SK-N-SH (cell line): Measurements from ENCODE around the gene HOXD13. TPM values are rescaled to one million over a fixed set of nuclear protein-coding genes. Genes with fewer than 3 reads are reported as not detected.

Experiments used
- CTCF ChIA-PET: fragments of 300-600, 350-600 bp; formaldehyde crosslinking; extraction: SDS; loops from one replicate; lab custom pipeline; 2021; lab: Yijun Ruan, JAX
- POLR2A ChIA-PET: fragments of 350-600 bp; sonication (Branson Sonifier 250); formaldehyde crosslinking; extraction: SDS; loops from one replicate; lab custom pipeline; 2020; ENCODE audit warnings: antibody characterized with exemption, inconsistent platforms; lab: Yijun Ruan, JAX
- DNase-seq: peaks from one replicate; pipeline ENCODE4 v3.0.0; 2012
- H2AFZ ChIP-seq: fragments of 200-600 bp; sonication (generic); 2 replicates; pipeline ENCODE4 v1.8.1; 2016; ENCODE audit warnings: antibody characterized with exemption, mild to moderate bottlenecking, low read depth
- H3F3A ChIP-seq: fragments of 200-600 bp; sonication (generic); replicated peaks from 2 replicates; pipeline ENCODE3; 2016; ENCODE audit warnings: antibody characterized with exemption, mild to moderate bottlenecking; ENCODE audit not compliant: insufficient read depth
- H3K27ac ChIP-seq, 2 experiments: fragments of 200-500 bp in 1 of 2; fragments of 200-600 bp in 1 of 2; sonication (Bioruptor generic) in 1 of 2; sonication (generic), shearing (Covaris generic) in 1 of 2; 2 replicates each; pipeline versions ENCODE4 v1.5.1 to v1.6.1; 2014 to 2016; ENCODE audit warnings: low read depth in 2 of 2, inconsistent platforms in 1 of 2, low read length in 1 of 2, mild to moderate bottlenecking in 1 of 2, mixed read lengths in 1 of 2
- H3K27me3 ChIP-seq: fragments of 200-600 bp; sonication (generic), shearing (Covaris generic); 2 replicates; pipeline ENCODE4 v1.6.1; 2016; ENCODE audit warnings: mixed run types; ENCODE audit not compliant: insufficient read depth
- H3K36me3 ChIP-seq, 2 experiments: fragments of 200-500 bp in 1 of 2; fragments of 200-600 bp in 1 of 2; sonication (Bioruptor generic) in 1 of 2; sonication (generic) in 1 of 2; replicated peaks in 1 of 2; 2 replicates each; pipeline versions ENCODE3 to v1.5.1; 2014 to 2016; ENCODE audit warnings: low read length in 1 of 2, mild to moderate bottlenecking in 1 of 2; ENCODE audit not compliant: insufficient read depth in 2 of 2, control insufficient read depth in 1 of 2
- H3K4me1 ChIP-seq, 2 experiments: fragments of 200-500 bp in 1 of 2; fragments of 200-600 bp in 1 of 2; sonication (Bioruptor generic) in 1 of 2; sonication (generic), shearing (Covaris generic) in 1 of 2; 2 replicates each; pipeline versions ENCODE4 v1.5.1 to v1.6.1; 2014 to 2016; ENCODE audit warnings: low read depth in 1 of 2, low read length in 1 of 2, mixed run types in 1 of 2; ENCODE audit not compliant: insufficient read depth in 2 of 2, control insufficient read depth in 1 of 2
- H3K4me2 ChIP-seq: fragments of 200-600 bp; sonication (generic), shearing (Covaris generic); 2 replicates; pipeline ENCODE4 v1.6.1; 2017; ENCODE audit warnings: mixed run types
- H3K4me3 ChIP-seq, 2 experiments: fragments of 200-500 bp in 1 of 2; fragments of 200-600 bp in 1 of 2; sonication (Bioruptor generic) in 1 of 2; sonication (generic), shearing (Covaris generic) in 1 of 2; 2 replicates each; pipeline versions ENCODE4 v1.5.1 to v1.8.1; 2014 to 2016; ENCODE audit warnings: low read depth in 2 of 2, inconsistent platforms in 1 of 2, low read length in 1 of 2, mild to moderate bottlenecking in 1 of 2, mixed read lengths in 1 of 2, moderate library complexity in 1 of 2
- H3K79me2 ChIP-seq: fragments of 200-600 bp; sonication (generic); 2 replicates; pipeline ENCODE4 v1.8.1; 2017; ENCODE audit warnings: mild to moderate bottlenecking; ENCODE audit not compliant: insufficient read depth
- H3K9ac ChIP-seq: fragments of 200-600 bp; sonication (generic); 2 replicates; pipeline ENCODE4 v1.6.1; 2017; ENCODE audit warnings: mixed run types
- H3K9me2 ChIP-seq: fragments of 200-600 bp; sonication (generic); 2 replicates; pipeline ENCODE4 v1.6.1; 2017; ENCODE audit warnings: mixed run types
- H3K9me3 ChIP-seq: fragments of 200-600 bp; sonication (generic); 2 replicates; pipeline ENCODE4 v1.6.1; 2017; ENCODE audit warnings: mixed run types, mild to moderate bottlenecking, moderate library complexity
- H4K20me1 ChIP-seq: fragments of 200-600 bp; sonication (generic); 2 replicates; pipeline ENCODE4 v1.6.1; 2017; ENCODE audit warnings: mild to moderate bottlenecking, mixed run types; ENCODE audit not compliant: insufficient read depth
- ELF1 ChIP-seq: IDR thresholded peaks from 2 replicates; pipeline ENCODE4 v1.4.0; 2012
- EP300 ChIP-seq, 2 experiments: IDR thresholded peaks; 2 replicates each; pipeline versions ENCODE4 v1.4.0 to v1.6.1; 2012; ENCODE audit warnings: borderline replicate concordance in 1 of 2, low read depth in 1 of 2, low read length in 1 of 2
- EZH2phosphoT487 ChIP-seq: fragments of 200-600 bp; sonication (generic); IDR thresholded peaks from 2 replicates; pipeline ENCODE4 v1.6.1; 2017; ENCODE audit warnings: low read depth, mixed run types, mild to moderate bottlenecking, antibody characterized with exemption, moderate library complexity, borderline replicate concordance
- FOXJ3 ChIP-seq: sonication (generic); formaldehyde crosslinking; IDR thresholded peaks from 2 replicates; pipeline ENCODE4 v1.5.1; 2020; ENCODE audit warnings: mild to moderate bottlenecking, missing genetic modification reagents
- FOXM1 ChIP-seq: IDR thresholded peaks from 2 replicates; pipeline ENCODE4 v1.4.0; 2012; ENCODE audit warnings: low read depth, mild to moderate bottlenecking
- GABPA ChIP-seq: IDR thresholded peaks from 2 replicates; pipeline ENCODE4 v1.4.0; 2012; ENCODE audit warnings: low read depth, mild to moderate bottlenecking
- GATA2 ChIP-seq: sonication (generic); formaldehyde crosslinking; IDR thresholded peaks from 2 replicates; pipeline ENCODE4 v1.5.0; 2020; ENCODE audit warnings: mild to moderate bottlenecking, missing genetic modification reagents
- IRF3 ChIP-seq: fragments of 150-350 bp; IDR thresholded peaks from 2 replicates; pipeline ENCODE4 v1.6.1; 2016; ENCODE audit warnings: mild to moderate bottlenecking, low read depth, low read length
- MEF2A ChIP-seq: IDR thresholded peaks from 2 replicates; pipeline ENCODE4 v1.4.0; 2012; ENCODE audit warnings: low read depth, borderline replicate concordance
- MXI1 ChIP-seq: IDR thresholded peaks from 2 replicates; pipeline ENCODE4 v1.6.1; 2012; ENCODE audit warnings: mild to moderate bottlenecking, low read depth, low read length, improper control_type of control experiment
- NFIC ChIP-seq: IDR thresholded peaks from 2 replicates; pipeline ENCODE4 v1.4.0; 2012; ENCODE audit warnings: borderline replicate concordance
- NRF1 ChIP-seq: IDR thresholded peaks from 2 replicates; pipeline ENCODE4 v1.6.1; 2012; ENCODE audit warnings: low read depth, mild to moderate bottlenecking, low read length
- POLR2AphosphoS5 ChIP-seq: IDR thresholded peaks from 2 replicates; pipeline ENCODE4 v1.6.1; 2012; ENCODE audit warnings: low read depth, low read length
- RAD21 ChIP-seq: IDR thresholded peaks from 2 replicates; pipeline ENCODE4 v1.6.1; 2012; ENCODE audit warnings: mild to moderate bottlenecking, low read length
- RCOR1 ChIP-seq: fragments of 150-350 bp; IDR thresholded peaks from 2 replicates; pipeline ENCODE4 v1.6.1; 2017; ENCODE audit warnings: antibody characterized with exemption, low read length
- RFX5 ChIP-seq: IDR thresholded peaks from 2 replicates; pipeline ENCODE4 v1.6.1; 2012; ENCODE audit warnings: mild to moderate bottlenecking, improper control_type of control experiment, low read length
- RXRA ChIP-seq: IDR thresholded peaks from 2 replicates; pipeline ENCODE4 v1.4.0; 2012; ENCODE audit warnings: low read depth, mild to moderate bottlenecking, borderline replicate concordance
- SIN3A ChIP-seq: IDR thresholded peaks from 2 replicates; pipeline ENCODE4 v1.6.1; 2012; ENCODE audit warnings: low read depth, mild to moderate bottlenecking, low read length, moderate library complexity, borderline replicate concordance
- SMC3 ChIP-seq: IDR thresholded peaks from 2 replicates; pipeline ENCODE4 v1.6.1; 2012; ENCODE audit warnings: low read depth, low read length, improper control_type of control experiment
- TAF1 ChIP-seq: IDR thresholded peaks from 2 replicates; pipeline ENCODE4 v1.6.1; 2012; ENCODE audit warnings: low read depth, mild to moderate bottlenecking, low read length, moderate library complexity, borderline replicate concordance
- TCF12 ChIP-seq: IDR thresholded peaks from 2 replicates; pipeline ENCODE4 v1.4.0; 2012
- TEAD4 ChIP-seq: IDR thresholded peaks from 2 replicates; pipeline ENCODE4 v1.4.0; 2012; ENCODE audit warnings: mild to moderate bottlenecking, borderline replicate concordance; ENCODE audit not compliant: insufficient read depth
- YY1 ChIP-seq: IDR thresholded peaks from 2 replicates; pipeline ENCODE4 v1.4.0; 2012; ENCODE audit warnings: low read depth, mild to moderate bottlenecking
- WGBS: methylation state at CpG from one replicate; pipeline ENCODE4 v1.1.6; 2017; ENCODE audit warnings: low lambda C conversion rate; 5-methylcytosine and 5-hydroxymethylcytosine counted together
- polyA plus RNA-seq, 3 experiments: library from polyadenylated mRNA; depleted of rRNA; stranded (reverse); fragments of >200 nt; gene quantifications; 2 replicates each; pipeline ENCODE4 v1.2.3, GENCODE V29; 2012
- TF ChIP-seq, protein P1 (sequence below): IDR thresholded peaks from 2 replicates; pipeline ENCODE4 v1.6.1; 2012; ENCODE audit warnings: mild to moderate bottlenecking, low read depth, low read length, moderate library complexity
- TF ChIP-seq, protein P2 (sequence below): IDR thresholded peaks from 2 replicates; pipeline ENCODE4 v1.4.0; 2012; ENCODE audit warnings: low read depth, borderline replicate concordance
- TF ChIP-seq, protein P3 (sequence below): IDR thresholded peaks from 2 replicates; pipeline ENCODE4 v1.4.0; 2012; ENCODE audit warnings: low read depth

The HOXD13 gene
- polyA plus RNA-seq, 1 of the 3 experiments (the other 2 are of a cell fraction) = not detected

DNA sequence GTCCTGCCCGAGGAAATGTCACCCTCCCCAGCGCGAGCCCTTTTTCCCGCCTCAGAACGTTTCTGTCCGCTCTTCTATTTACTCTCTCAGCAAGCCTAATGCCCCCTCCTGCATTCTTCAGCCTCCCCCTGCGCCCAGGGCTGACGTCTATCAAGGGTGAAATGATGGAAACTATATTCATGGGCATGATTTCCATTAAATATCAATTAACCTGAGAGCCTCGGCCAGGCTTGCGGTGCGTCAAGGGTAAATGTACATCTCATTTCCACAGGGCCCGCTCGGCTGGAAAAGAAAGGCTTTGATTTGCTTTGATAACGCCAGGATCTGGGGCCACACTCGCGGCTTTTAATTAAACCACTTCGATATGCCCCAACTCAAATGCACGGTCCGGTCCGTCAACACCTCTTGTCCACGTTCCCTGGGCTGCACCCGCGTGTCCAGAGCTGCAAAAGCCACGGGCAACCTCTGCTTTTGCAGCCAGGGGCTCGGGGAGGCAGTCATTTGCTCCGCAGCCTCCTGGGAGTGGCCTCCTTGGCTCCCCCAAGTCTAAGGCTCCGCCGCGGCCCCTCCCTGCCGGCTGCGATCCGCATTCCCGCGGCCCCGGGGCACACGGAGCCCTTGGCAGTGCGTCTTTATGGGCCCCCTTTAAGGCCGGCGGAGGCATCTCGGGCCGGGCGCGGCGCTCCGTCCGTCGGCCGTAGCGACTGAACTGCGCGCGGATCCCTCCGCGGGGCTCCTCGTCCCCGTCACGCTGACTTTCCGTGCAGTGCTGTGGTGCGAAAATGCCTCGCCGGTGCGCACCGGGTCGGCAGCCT lies 36.7 kb downstream of the HOXD13 start, which contains the start of gene HOXD8:
TSS of gene HOXD8 (plus strand) at position 724 of the 815 bp plus-strand sequence. CDS start 662 bp downstream, outside the sequence.
- Histone ChIP-seq H4K20me1 (no peaks in the 10 kb centered on the region), H3K27ac (peak within 1 kb of the TSS; percentile 62 to 63), H3K9ac (peak within 1 kb of the TSS; percentile 66), H2AFZ (peak within 1 kb of the TSS; percentile 53), H3F3A (peaks cover 13% of the 10 kb centered on the region), H3K9me2 (no peaks in the 10 kb centered on the region), H3K4me2 (peak within 1 kb of the TSS; percentile 85), H3K27me3 (no peaks in the 10 kb centered on the region), H3K9me3 (no peaks in the 10 kb centered on the region), H3K4me1 (peaks cover 19 to 30% of the 10 kb centered on the region in 2 experiments; a peak in 3 of 4 replicates), H3K4me3 (peak within 1 kb of the TSS; percentile 69), H3K36me3 (no peaks in the 10 kb centered on the region), H3K79me2 (peaks cover 10% of the 10 kb centered on the region)
- DNase-seq = peak; percentile 88
- ChIA-PET CTCF (interaction anchor here (0.9 to 26.1 kb wide), 7 partner anchors 9 to 1020 kb away, joined by 3 to 1047 read pairs (median 111); partner anchors contain the start of gene HOXD10), POLR2A (interaction anchor here (1.6 to 6.3 kb wide), 4 partner anchors 326 to 509 kb away, joined by 7 to 45 read pairs (median 24); no protein-coding TSS in a partner anchor)
- 49% methylated on average over 31 of the region's 64 CpGs for WGBS
- TF ChIP-seq TEAD4 (peak; percentile 48; the same call in 1 of the 2 replicates), TAF1 (peak; percentile 85), RXRA (no peak), SIN3A (peak; percentile 66; the same call in 1 of the 2 replicates), GABPA (no peak), NFIC (peak; percentile 60), POLR2AphosphoS5 (peak; percentile 47), RAD21 (no peak), TCF12 (peak; percentile 16; the same call in 1 of the 2 replicates), ELF1 (no peak), GATA2 (peak; percentile 28; the same call in 1 of the 2 replicates), MEF2A (peak; percentile 36; the same call in 1 of the 2 replicates), FOXJ3 (CRISPR knock-in tag) (peak; percentile 48; the same call in 1 of the 2 replicates), YY1 (0 out of 2 replicates have a peak, but pooled peaks have one; percentile 29), RCOR1 (peak; percentile 64), EP300 (IDR thresholded peaks at IDR 0.05; ENCODE audit: borderline replicate concordance in 1 of 2, low read depth in 1 of 2, low read length in 1 of 2) (peak in 1 of 2 experiments; percentile 56; a peak in 1 of 4 replicates), EZH2phosphoT487 (no peak), SMC3 (peak; percentile 32; the same call in 1 of the 2 replicates), RFX5 (no peak), FOXM1 (no peak), IRF3 (no peak), NRF1 (no peak), MXI1 (peak; percentile 38; the same call in 1 of the 2 replicates)
- TF ChIP-seq, protein P1, sequence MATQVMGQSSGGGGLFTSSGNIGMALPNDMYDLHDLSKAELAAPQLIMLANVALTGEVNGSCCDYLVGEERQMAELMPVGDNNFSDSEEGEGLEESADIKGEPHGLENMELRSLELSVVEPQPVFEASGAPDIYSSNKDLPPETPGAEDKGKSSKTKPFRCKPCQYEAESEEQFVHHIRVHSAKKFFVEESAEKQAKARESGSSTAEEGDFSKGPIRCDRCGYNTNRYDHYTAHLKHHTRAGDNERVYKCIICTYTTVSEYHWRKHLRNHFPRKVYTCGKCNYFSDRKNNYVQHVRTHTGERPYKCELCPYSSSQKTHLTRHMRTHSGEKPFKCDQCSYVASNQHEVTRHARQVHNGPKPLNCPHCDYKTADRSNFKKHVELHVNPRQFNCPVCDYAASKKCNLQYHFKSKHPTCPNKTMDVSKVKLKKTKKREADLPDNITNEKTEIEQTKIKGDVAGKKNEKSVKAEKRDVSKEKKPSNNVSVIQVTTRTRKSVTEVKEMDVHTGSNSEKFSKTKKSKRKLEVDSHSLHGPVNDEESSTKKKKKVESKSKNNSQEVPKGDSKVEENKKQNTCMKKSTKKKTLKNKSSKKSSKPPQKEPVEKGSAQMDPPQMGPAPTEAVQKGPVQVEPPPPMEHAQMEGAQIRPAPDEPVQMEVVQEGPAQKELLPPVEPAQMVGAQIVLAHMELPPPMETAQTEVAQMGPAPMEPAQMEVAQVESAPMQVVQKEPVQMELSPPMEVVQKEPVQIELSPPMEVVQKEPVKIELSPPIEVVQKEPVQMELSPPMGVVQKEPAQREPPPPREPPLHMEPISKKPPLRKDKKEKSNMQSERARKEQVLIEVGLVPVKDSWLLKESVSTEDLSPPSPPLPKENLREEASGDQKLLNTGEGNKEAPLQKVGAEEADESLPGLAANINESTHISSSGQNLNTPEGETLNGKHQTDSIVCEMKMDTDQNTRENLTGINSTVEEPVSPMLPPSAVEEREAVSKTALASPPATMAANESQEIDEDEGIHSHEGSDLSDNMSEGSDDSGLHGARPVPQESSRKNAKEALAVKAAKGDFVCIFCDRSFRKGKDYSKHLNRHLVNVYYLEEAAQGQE = peak; percentile 69; the same call in 1 of the 2 replicates
- TF ChIP-seq, protein P2, sequence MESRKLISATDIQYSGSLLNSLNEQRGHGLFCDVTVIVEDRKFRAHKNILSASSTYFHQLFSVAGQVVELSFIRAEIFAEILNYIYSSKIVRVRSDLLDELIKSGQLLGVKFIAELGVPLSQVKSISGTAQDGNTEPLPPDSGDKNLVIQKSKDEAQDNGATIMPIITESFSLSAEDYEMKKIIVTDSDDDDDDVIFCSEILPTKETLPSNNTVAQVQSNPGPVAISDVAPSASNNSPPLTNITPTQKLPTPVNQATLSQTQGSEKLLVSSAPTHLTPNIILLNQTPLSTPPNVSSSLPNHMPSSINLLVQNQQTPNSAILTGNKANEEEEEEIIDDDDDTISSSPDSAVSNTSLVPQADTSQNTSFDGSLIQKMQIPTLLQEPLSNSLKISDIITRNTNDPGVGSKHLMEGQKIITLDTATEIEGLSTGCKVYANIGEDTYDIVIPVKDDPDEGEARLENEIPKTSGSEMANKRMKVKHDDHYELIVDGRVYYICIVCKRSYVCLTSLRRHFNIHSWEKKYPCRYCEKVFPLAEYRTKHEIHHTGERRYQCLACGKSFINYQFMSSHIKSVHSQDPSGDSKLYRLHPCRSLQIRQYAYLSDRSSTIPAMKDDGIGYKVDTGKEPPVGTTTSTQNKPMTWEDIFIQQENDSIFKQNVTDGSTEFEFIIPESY = no peak
- TF ChIP-seq, protein P3, sequence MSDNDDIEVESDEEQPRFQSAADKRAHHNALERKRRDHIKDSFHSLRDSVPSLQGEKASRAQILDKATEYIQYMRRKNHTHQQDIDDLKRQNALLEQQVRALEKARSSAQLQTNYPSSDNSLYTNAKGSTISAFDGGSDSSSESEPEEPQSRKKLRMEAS = peak; percentile 90
